Endothelial cell of umbilical vein (primary cell): ENCODE results near the gene EIF3K. TPM values are rescaled to one million over a fixed set of nuclear protein-coding genes. Genes with fewer than 3 reads are reported as not detected.
A peak's percentile ranks its signal among the peaks of the same experiment; 100 is the strongest.

Experiments used
- BruUV-seq: library from RNA; stranded (reverse); fragments of 400-500 nt; replicated peaks from 2 replicates; lab custom pipeline; 2021; lab: Mats Ljungman, UMichigan
- CTCF ChIA-PET: fragments of 300-600, 350-600 bp; sonication (Branson Sonifier 250); formaldehyde crosslinking; loops from one replicate; lab custom pipeline; 2021; ENCODE audit warnings: antibody characterized with exemption, inconsistent platforms; lab: Charles Lee
- POLR2A ChIA-PET: fragments of 300-600, 350-600 bp; sonication (Branson Sonifier 250); formaldehyde crosslinking; loops from one replicate; lab custom pipeline; 2021; ENCODE audit warnings: antibody characterized with exemption, inconsistent platforms; lab: Charles Lee
- DNase-seq: peaks from one replicate; pipeline ENCODE4 v3.0.0-alpha.2; 2011; ENCODE audit warnings: low read depth, low spot score
- FAIRE-seq: peaks from 2 replicates; lab custom pipeline; 2011; peaks lifted over from hg19 to GRCh38; lab: Jason Lieb, UNC
- H2AFZ ChIP-seq: 2 replicates; pipeline ENCODE4 v1.6.0; 2012; ENCODE audit warnings: low read depth, low read length, control low read depth, inconsistent platforms
- H3K27ac ChIP-seq: 2 replicates; pipeline ENCODE4 v1.5.1; 2011; ENCODE audit warnings: low read depth, mild to moderate bottlenecking, control low read depth, low read length, moderate library complexity; ENCODE audit not compliant: insufficient read depth
- H3K27me3 ChIP-seq, 2 experiments: 2 replicates each; pipeline versions ENCODE4 v1.6.0 to v1.6.1; 2011; ENCODE audit warnings: low read length in 2 of 2, mixed read lengths in 1 of 2; ENCODE audit not compliant: control insufficient read depth in 2 of 2, insufficient read depth in 2 of 2
- H3K36me3 ChIP-seq, 2 experiments: 2 replicates in 1 of 2; 3 replicates in 1 of 2; pipeline ENCODE4 v1.5.1; 2011; ENCODE audit warnings: low read length in 2 of 2, mild to moderate bottlenecking in 1 of 2, moderate library complexity in 1 of 2; ENCODE audit not compliant: control insufficient read depth in 2 of 2, insufficient read depth in 2 of 2; ENCODE audit errors: extremely low read depth in 1 of 2
- H3K4me1 ChIP-seq: 3 replicates; pipeline ENCODE4 v1.5.1; 2011; ENCODE audit warnings: mild to moderate bottlenecking, low read length; ENCODE audit not compliant: control insufficient read depth, insufficient read depth; ENCODE audit errors: extremely low read depth
- H3K4me2 ChIP-seq: 2 replicates; pipeline ENCODE4 v1.6.1; 2011; ENCODE audit warnings: low read length, control low read depth, mixed read lengths; ENCODE audit not compliant: insufficient read depth
- H3K4me3 ChIP-seq, 3 experiments: fragments of 200-600 bp in 1 of 3; sonication (generic), shearing (Covaris generic) in 1 of 3; replicated peaks in 1 of 3; 2 replicates each; pipeline ENCODE4 v1.5.1; 2011 to 2016; ENCODE audit warnings: control low read depth in 3 of 3, low read length in 3 of 3, mild to moderate bottlenecking in 2 of 3, inconsistent platforms in 1 of 3, low read depth in 1 of 3, moderate library complexity in 1 of 3; ENCODE audit not compliant: insufficient read depth in 1 of 3
- H3K79me2 ChIP-seq: 2 replicates; pipeline ENCODE4 v1.6.0; 2012; ENCODE audit warnings: low read length, inconsistent platforms; ENCODE audit not compliant: control insufficient read depth, insufficient read depth
- H3K9ac ChIP-seq: replicated peaks from 2 replicates; pipeline ENCODE3; 2011; ENCODE audit warnings: low read length, control low read depth; ENCODE audit not compliant: insufficient read depth; ENCODE audit errors: extremely low read depth
- H3K9me1 ChIP-seq: replicated peaks from 3 replicates; pipeline ENCODE4 v1.6.0; 2011; ENCODE audit warnings: mild to moderate bottlenecking, low read length; ENCODE audit not compliant: control insufficient read depth, insufficient read depth; ENCODE audit errors: extremely low read depth
- H3K9me3 ChIP-seq: replicated peaks from 2 replicates; pipeline ENCODE4 v1.5.1; 2012; ENCODE audit warnings: low read length, inconsistent platforms; ENCODE audit not compliant: control insufficient read depth, insufficient read depth
- H4K20me1 ChIP-seq: replicated peaks from 2 replicates; pipeline ENCODE3; 2011; ENCODE audit warnings: mild to moderate bottlenecking, low read length; ENCODE audit not compliant: control insufficient read depth, insufficient read depth; ENCODE audit errors: extremely low read depth
- FOS ChIP-seq: IDR thresholded peaks from 2 replicates; pipeline ENCODE4 v1.6.1; 2011; ENCODE audit warnings: mild to moderate bottlenecking, low read length, moderate library complexity, borderline replicate concordance; ENCODE audit not compliant: insufficient read depth
- GATA2 ChIP-seq: IDR thresholded peaks from 2 replicates; pipeline ENCODE4 v1.7.0; 2011; ENCODE audit warnings: low read depth, mild to moderate bottlenecking, moderate library complexity, mixed read lengths, low read length; ENCODE audit not compliant: insufficient read length, insufficient read depth
- JUN ChIP-seq: IDR thresholded peaks from 2 replicates; pipeline ENCODE4 v1.6.1; 2011; ENCODE audit warnings: borderline replicate concordance, low read depth; ENCODE audit not compliant: insufficient read length, insufficient read depth
- MYC ChIP-seq: IDR thresholded peaks from one replicate; pipeline ENCODE4 v1.6.1; 2011; ENCODE audit warnings: mild to moderate bottlenecking, low read depth, low read length
- POLR2A ChIP-seq: IDR thresholded peaks from 2 replicates; pipeline ENCODE4 v1.6.1; 2012; ENCODE audit warnings: low read depth, mild to moderate bottlenecking, control low read depth, low read length
- dilution Hi-C: fragments of 300-500 bp; cut with MboI; formaldehyde crosslinking; loops from one replicate; pipeline ENCODE4 v1.15.0; 2019; ENCODE audit warnings: low sequenced_read_pairs; ENCODE audit not compliant: extremely low pct_ligation_motif_present
- intact Hi-C: fragments of 100-400 bp; cut with micrococcal nuclease; formaldehyde crosslinking; loops from one replicate; pipeline ENCODE4 v1.10.0; 2022
- polyA plus RNA-seq, 4 experiments: library from polyadenylated mRNA; depleted of rRNA in 3 of 4; stranded (reverse) in 3 of 4; unstranded in 1 of 4; fragments of >200 nt; gene quantifications; 2 replicates each; pipeline versions ENCODE4 v1.2.1 to v1.2.3, GENCODE V29; 2011 to 2012; ENCODE audit warnings: missing spikeins in 1 of 4
- total RNA-seq: library from RNA; stranded (reverse); gene quantifications from 2 replicates; pipeline ENCODE4 v1.2.3, GENCODE V29; 2021
- TF ChIP-seq, protein P1 (sequence below), 2 donors: IDR thresholded peaks; 1 replicate in 1 of 2; 2 replicates in 1 of 2; pipeline ENCODE4 v1.5.1; 2011; ENCODE audit warnings: low read length in 2 of 2, mild to moderate bottlenecking in 2 of 2, moderate library complexity in 2 of 2, control low read depth in 1 of 2, inconsistent platforms in 1 of 2, low read depth in 1 of 2; ENCODE audit not compliant: insufficient read depth in 1 of 2; ENCODE audit errors: extremely low read depth in 1 of 2

EIF3K gene
- total and polyA plus RNA-seq, 2 donors (not counting 3 experiments of a cell fraction or from before 2014, with no cell fraction given): 267 to 584 TPM

- Histone ChIP-seq H3K36me3 (peaks cover 0 to 3% of the 10 kb centered on the region in 2 experiments), H3K4me1 (peaks cover 76% of the 10 kb centered on the region), H2AFZ (no peak overlapping the region), H3K79me2 (peaks cover 98% of the 10 kb centered on the region), H3K9ac (peak overlapping the region; percentile 69), H3K9me3 (no peaks in the 10 kb centered on the region), H3K27me3 (no peaks in the 10 kb centered on the region), H3K4me3 (no peak overlapping the region), H4K20me1 (no peaks in the 10 kb centered on the region), H3K4me2 (peak overlapping the region; percentile 66), H3K27ac (peak overlapping the region; percentile 95), H3K9me1 (no peaks in the 10 kb centered on the region)
- BruUV-seq: no TSS peak
- intact Hi-C loops: no loop called here
- TF ChIP-seq, protein P1, sequence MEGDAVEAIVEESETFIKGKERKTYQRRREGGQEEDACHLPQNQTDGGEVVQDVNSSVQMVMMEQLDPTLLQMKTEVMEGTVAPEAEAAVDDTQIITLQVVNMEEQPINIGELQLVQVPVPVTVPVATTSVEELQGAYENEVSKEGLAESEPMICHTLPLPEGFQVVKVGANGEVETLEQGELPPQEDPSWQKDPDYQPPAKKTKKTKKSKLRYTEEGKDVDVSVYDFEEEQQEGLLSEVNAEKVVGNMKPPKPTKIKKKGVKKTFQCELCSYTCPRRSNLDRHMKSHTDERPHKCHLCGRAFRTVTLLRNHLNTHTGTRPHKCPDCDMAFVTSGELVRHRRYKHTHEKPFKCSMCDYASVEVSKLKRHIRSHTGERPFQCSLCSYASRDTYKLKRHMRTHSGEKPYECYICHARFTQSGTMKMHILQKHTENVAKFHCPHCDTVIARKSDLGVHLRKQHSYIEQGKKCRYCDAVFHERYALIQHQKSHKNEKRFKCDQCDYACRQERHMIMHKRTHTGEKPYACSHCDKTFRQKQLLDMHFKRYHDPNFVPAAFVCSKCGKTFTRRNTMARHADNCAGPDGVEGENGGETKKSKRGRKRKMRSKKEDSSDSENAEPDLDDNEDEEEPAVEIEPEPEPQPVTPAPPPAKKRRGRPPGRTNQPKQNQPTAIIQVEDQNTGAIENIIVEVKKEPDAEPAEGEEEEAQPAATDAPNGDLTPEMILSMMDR (IDR thresholded peaks at IDR 0.05; ENCODE audit: extremely low read depth in 1 of 2, insufficient read depth in 1 of 2, low read depth in 1 of 2, low read length in 2 of 2): no peak
- TF ChIP-seq GATA2: no peak
- TF ChIP-seq JUN: no peak
- TF ChIP-seq POLR2A: no peak
- TF ChIP-seq FOS: no peak
- TF ChIP-seq MYC: no peak
- POLR2A ChIA-PET: interaction anchor here (1.1 kb wide), 1 partner anchor 17 kb away, joined by 4 read pairs; the partner anchor contains the start of gene ACTN4
- dilution Hi-C loops: no loop called here
- CTCF ChIA-PET: interaction anchor here (3.6 kb wide), 1 partner anchor 30 kb away, joined by 13 read pairs; no protein-coding TSS in a partner anchor
- DNase-seq (peak; percentile 23), FAIRE-seq (peak; percentile 21)
Measured at GRCh38 chr19:38664503-38665211, 45.7 kb downstream of the EIF3K start.
